Measurements from ENCODE around the gene PHKG2. TPM values are rescaled to one million over a fixed set of nuclear protein-coding genes. Genes with fewer than 3 reads are reported as not detected.

PHKG2 gene
- polyA plus RNA-seq, 3 donors: 45.4 to 115 (median 54.2) TPM

GRCh38 chr16:30780021-30780420 is 31.8 kb downstream of the PHKG2 start:
- Histone ChIP-seq H3K27ac (ENCODE audit: low read depth in 1 of 2, low read length in 2 of 2) (peak overlapping the region in 1 of 2 donors; percentile 30), H3K4me3 (replicated peaks in 1 of 3; ENCODE audit: low read depth in 2 of 3, low read length in 3 of 3) (peak overlapping the region in 1 of 3 experiments; percentile 54), H3K36me3 (replicated peaks in 1 of 2; ENCODE audit: control insufficient read depth in 1 of 2, insufficient read depth in 2 of 2, low read length in 2 of 2) (peaks cover 19 to 25% of the 10 kb centered on the region in 2 donors), H3K4me2 (replicated peaks; ENCODE audit: extremely low read depth, low read length, poor library complexity, severe bottlenecking) (peak overlapping the region; percentile 60), H3K9me3 (replicated peaks in 1 of 2; ENCODE audit: control insufficient read depth in 1 of 2, insufficient read depth in 1 of 2, low read length in 2 of 2) (no peaks in the 10 kb centered on the region), H4K20me1 (ENCODE audit: insufficient read depth, low read length) (peaks cover 5% of the 10 kb centered on the region), H3K4me1 (ENCODE audit: control insufficient read depth in 1 of 2, insufficient read depth in 2 of 2, low read length in 2 of 2) (peaks cover 29 to 38% of the 10 kb centered on the region in 2 donors), H3K27me3 (ENCODE audit: control insufficient read depth in 2 of 2, insufficient read depth in 2 of 2, low read length in 2 of 2) (no peaks in the 10 kb centered on the region), H3K79me2 (ENCODE audit: insufficient read depth, low read length) (peaks cover 14% of the 10 kb centered on the region), H3K9ac (ENCODE audit: insufficient read depth, low read length, poor library complexity, severe bottlenecking) (peak overlapping the region; percentile 32), H2AFZ (ENCODE audit: insufficient read depth, low read depth, low read length, poor library complexity, severe bottlenecking) (peak overlapping the region; percentile 76)
- Mint-ChIP-seq H3K4me3 (peak overlapping the region; percentile 39 to 75), H3K36me3 (peaks cover 16 to 28% of the 10 kb centered on the region in 2 donors), H3K9me3 (peaks cover 0 to 2% (median 0%) of the 10 kb centered on the region in 7 donors), H3K27me3 (ENCODE audit: low read depth in 3 of 3) (peaks cover 0 to 3% (median 2%) of the 10 kb centered on the region in 3 donors), H3K27ac (peak overlapping the region in 3 of 7 donors; percentile 1 to 61 (median 11)), H3K4me1 (peaks cover 54% of the 10 kb centered on the region)
- intact Hi-C loops (cut with micrococcal nuclease): no loop called here
- WGBS (ENCODE audit: insufficient coverage): 94% methylated on average over 3 of the region's 3 CpGs
- TF ChIP-seq, protein P1, sequence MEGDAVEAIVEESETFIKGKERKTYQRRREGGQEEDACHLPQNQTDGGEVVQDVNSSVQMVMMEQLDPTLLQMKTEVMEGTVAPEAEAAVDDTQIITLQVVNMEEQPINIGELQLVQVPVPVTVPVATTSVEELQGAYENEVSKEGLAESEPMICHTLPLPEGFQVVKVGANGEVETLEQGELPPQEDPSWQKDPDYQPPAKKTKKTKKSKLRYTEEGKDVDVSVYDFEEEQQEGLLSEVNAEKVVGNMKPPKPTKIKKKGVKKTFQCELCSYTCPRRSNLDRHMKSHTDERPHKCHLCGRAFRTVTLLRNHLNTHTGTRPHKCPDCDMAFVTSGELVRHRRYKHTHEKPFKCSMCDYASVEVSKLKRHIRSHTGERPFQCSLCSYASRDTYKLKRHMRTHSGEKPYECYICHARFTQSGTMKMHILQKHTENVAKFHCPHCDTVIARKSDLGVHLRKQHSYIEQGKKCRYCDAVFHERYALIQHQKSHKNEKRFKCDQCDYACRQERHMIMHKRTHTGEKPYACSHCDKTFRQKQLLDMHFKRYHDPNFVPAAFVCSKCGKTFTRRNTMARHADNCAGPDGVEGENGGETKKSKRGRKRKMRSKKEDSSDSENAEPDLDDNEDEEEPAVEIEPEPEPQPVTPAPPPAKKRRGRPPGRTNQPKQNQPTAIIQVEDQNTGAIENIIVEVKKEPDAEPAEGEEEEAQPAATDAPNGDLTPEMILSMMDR (IDR thresholded peaks at IDR 0.05): no peak
- no peak for DNase-seq

DNA sequence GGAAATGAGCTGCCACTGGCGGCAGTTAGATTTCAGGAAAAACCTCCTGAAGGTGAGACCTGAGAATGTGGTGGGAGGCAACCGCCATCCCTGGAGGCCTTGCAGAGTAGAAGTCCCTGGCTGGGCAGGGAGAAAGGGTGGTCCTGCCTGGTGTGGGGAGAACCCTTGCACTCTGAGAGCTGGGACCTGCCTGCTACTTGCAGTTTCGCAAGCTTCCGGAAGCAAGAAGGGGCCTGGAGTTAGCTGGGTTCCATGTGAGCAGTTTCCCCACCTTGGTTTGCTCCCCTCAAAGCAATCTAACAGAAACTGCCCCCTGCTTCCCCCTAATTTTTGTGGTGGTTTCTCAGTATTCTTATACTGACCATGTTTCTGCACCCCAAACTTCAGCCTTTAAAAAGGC is 32.3 kb downstream of the PHKG2 start:
- Histone ChIP-seq H3K9ac (ENCODE audit: insufficient read depth, low read length, poor library complexity, severe bottlenecking) (peak overlapping the region; percentile 32), H3K27me3 (ENCODE audit: control insufficient read depth in 2 of 2, insufficient read depth in 2 of 2, low read length in 2 of 2) (no peaks in the 10 kb centered on the region), H3K4me3 (replicated peaks in 1 of 3; ENCODE audit: low read depth in 2 of 3, low read length in 3 of 3) (peak overlapping the region in 2 of 3 experiments; percentile 3 to 54), H3K27ac (ENCODE audit: low read depth in 1 of 2, low read length in 2 of 2) (peak overlapping the region in 1 of 2 donors; percentile 30), H3K4me2 (replicated peaks; ENCODE audit: extremely low read depth, low read length, poor library complexity, severe bottlenecking) (peak overlapping the region; percentile 60), H3K36me3 (replicated peaks in 1 of 2; ENCODE audit: control insufficient read depth in 1 of 2, insufficient read depth in 2 of 2, low read length in 2 of 2) (peaks cover 19 to 25% of the 10 kb centered on the region in 2 donors), H3K9me3 (replicated peaks in 1 of 2; ENCODE audit: control insufficient read depth in 1 of 2, insufficient read depth in 1 of 2, low read length in 2 of 2) (no peaks in the 10 kb centered on the region), H2AFZ (ENCODE audit: insufficient read depth, low read depth, low read length, poor library complexity, severe bottlenecking) (peak overlapping the region; percentile 76), H4K20me1 (ENCODE audit: insufficient read depth, low read length) (peaks cover 5% of the 10 kb centered on the region), H3K4me1 (ENCODE audit: control insufficient read depth in 1 of 2, insufficient read depth in 2 of 2, low read length in 2 of 2) (peaks cover 27 to 33% of the 10 kb centered on the region in 2 donors), H3K79me2 (ENCODE audit: insufficient read depth, low read length) (peaks cover 19% of the 10 kb centered on the region)
- Mint-ChIP-seq H3K4me1 (peaks cover 55% of the 10 kb centered on the region), H3K27me3 (ENCODE audit: low read depth in 3 of 3) (peaks cover 0 to 3% (median 2%) of the 10 kb centered on the region in 3 donors), H3K27ac (peak overlapping the region in 4 of 7 donors; percentile 1 to 61 (median 30)), H3K9me3 (peaks cover 0 to 2% (median 0%) of the 10 kb centered on the region in 7 donors), H3K36me3 (peaks cover 16 to 31% of the 10 kb centered on the region in 2 donors), H3K4me3 (peak overlapping the region in 1 of 2 donors; percentile 75)
- 0% methylated on average over 2 of the region's 4 CpGs for WGBS (ENCODE audit: insufficient coverage)
- TF ChIP-seq, protein P1 (IDR thresholded peaks at IDR 0.05): no peak
- intact Hi-C loops (cut with micrococcal nuclease): no loop called here
- DNase-seq: peak in 1 of 3 donors; percentile 13

Data from CD14-positive monocyte (primary cell).